Measurements from ENCODE around the gene UBE2I.

UBE2I gene

GRCh38 chr16:1375741-1376410 is 66.4 kb downstream of the UBE2I start:
- Histone ChIP-seq H3K4me3 (ENCODE audit: low read depth in 1 of 5, low read length in 5 of 5) (no peak overlapping the region), H3K27me3 (ENCODE audit: control insufficient read depth in 5 of 5, insufficient read depth in 4 of 5, low read length in 5 of 5) (no peaks in the 10 kb centered on the region), H3K9ac (ENCODE audit: low read length in 5 of 5) (no peak overlapping the region), H3K27ac (ENCODE audit: low read depth, low read length) (peak overlapping the region; percentile 99), H3K4me1 (ENCODE audit: control insufficient read depth in 5 of 5, insufficient read depth in 5 of 5, low read length in 5 of 5) (peaks cover 5 to 42% (median 21%) of the 10 kb centered on the region in 5 donors), H3K36me3 (ENCODE audit: control insufficient read depth in 5 of 5, insufficient read depth in 5 of 5, low read length in 5 of 5) (peaks cover 0 to 45% (median 31%) of the 10 kb centered on the region in 5 donors), H3K9me3 (ENCODE audit: control insufficient read depth in 5 of 5, low read length in 5 of 5) (no peaks in the 10 kb centered on the region)
